IPS DF 6.9 (cell line): Measurements from ENCODE around the gene EYA2.
"Not testable (repeated sequence)": the region's sequence is repeated elsewhere in the genome, so short reads cannot be mapped to it uniquely, and the experiment has no call there.

ENCODE experiments used
- DNase-seq: peaks from one replicate; pipeline ENCODE4 v3.0.0-alpha.2; 2013; ENCODE audit warnings: low read depth, low spot score
- H3K27ac ChIP-seq: one replicate; pipeline ENCODE4 v1.5.1; 2013; ENCODE audit warnings: low read length, control low read depth
- H3K27me3 ChIP-seq: 2 replicates; pipeline ENCODE4 v1.6.1; 2013; ENCODE audit warnings: mild to moderate bottlenecking, low read length; ENCODE audit not compliant: control insufficient read depth, insufficient read depth
- H3K36me3 ChIP-seq: 2 replicates; pipeline ENCODE4 v1.6.1; 2013; ENCODE audit warnings: low read length; ENCODE audit not compliant: control insufficient read depth, insufficient read depth
- H3K4me1 ChIP-seq: 2 replicates; pipeline ENCODE4 v1.6.1; 2013; ENCODE audit warnings: low read length; ENCODE audit not compliant: control insufficient read depth, insufficient read depth
- H3K4me3 ChIP-seq: 2 replicates; pipeline ENCODE4 v1.5.1; 2013; ENCODE audit warnings: mild to moderate bottlenecking, low read length
- H3K9me3 ChIP-seq: 2 replicates; pipeline ENCODE4 v1.6.1; 2013; ENCODE audit warnings: low read length, inconsistent platforms; ENCODE audit not compliant: control insufficient read depth, insufficient read depth
- WGBS: extraction: QIAGEN DNeasy Blood & Tissue Kit; methylation state at CpG from one replicate; pipeline ENCODE4 v1.1.7; 2013; ENCODE audit warnings: mixed read lengths, missing lambda C conversion rate; ENCODE audit not compliant: insufficient read length, insufficient coverage; 5-methylcytosine and 5-hydroxymethylcytosine counted together

EYA2 gene

GRCh38 chr20:46929902-46930301, 35.3 kb downstream of the EYA2 start:
- no peaks in the 10 kb centered on the region for H3K9me3 ChIP-seq
- no peak overlapping the region for H3K4me3 ChIP-seq
- DNase-seq = no peak
- no peaks in the 10 kb centered on the region for H3K36me3 ChIP-seq
- H3K27me3 ChIP-seq = no peaks in the 10 kb centered on the region
- no CpG with 5 or more reads among the region's 1 CpG for WGBS
- H3K27ac ChIP-seq = no peak overlapping the region
- no peaks in the 10 kb centered on the region for H3K4me1 ChIP-seq

GRCh38 chr20:46930640-46931339, 36.1 kb downstream of the EYA2 start:
- Histone ChIP-seq H3K4me3 (no peak overlapping the region), H3K4me1 (no peaks in the 10 kb centered on the region), H3K36me3 (no peaks in the 10 kb centered on the region), H3K27me3 (no peaks in the 10 kb centered on the region), H3K27ac (no peak overlapping the region), H3K9me3 (no peaks in the 10 kb centered on the region)
- WGBS = no CpG with 5 or more reads among the region's 9 CpGs
- no peak for DNase-seq

GRCh38 chr20:46931699-46932098, 37.1 kb downstream of the EYA2 start:
- Histone ChIP-seq H3K4me3 (no peak overlapping the region), H3K36me3 (no peaks in the 10 kb centered on the region), H3K27ac (no peak overlapping the region), H3K4me1 (no peaks in the 10 kb centered on the region), H3K27me3 (no peaks in the 10 kb centered on the region), H3K9me3 (no peaks in the 10 kb centered on the region)
- WGBS = no CpG with 5 or more reads among the region's 11 CpGs
- no peak for DNase-seq

- H3K4me1 ChIP-seq, H3K27me3 ChIP-seq, H3K4me3 ChIP-seq, DNase-seq, H3K9me3 ChIP-seq, H3K27ac ChIP-seq, H3K36me3 ChIP-seq: not testable (repeated sequence)
- no CpG with 5 or more reads among the region's 10 CpGs for WGBS
Observed at GRCh38 chr20:46932439-46932838, 37.8 kb downstream of the EYA2 start.

- H3K36me3 ChIP-seq = no peaks in the 10 kb centered on the region
- no peak for DNase-seq
- no peaks in the 10 kb centered on the region for H3K4me1 ChIP-seq
- H3K27me3 ChIP-seq = no peaks in the 10 kb centered on the region
- no peak overlapping the region for H3K27ac ChIP-seq
- no peaks in the 10 kb centered on the region for H3K9me3 ChIP-seq
- WGBS = no CpG with 5 or more reads among the region's 5 CpGs
- no peak overlapping the region for H3K4me3 ChIP-seq
Observed at GRCh38 chr20:46933150-46933549, 38.5 kb downstream of the EYA2 start.

GRCh38 chr20:46934746-46935287, 40.2 kb downstream of the EYA2 start:
- DNase-seq = no peak
- WGBS = no CpG with 5 or more reads among the region's 4 CpGs
- no peaks in the 10 kb centered on the region for H3K27me3 ChIP-seq
- H3K4me1 ChIP-seq = no peaks in the 10 kb centered on the region
- H3K36me3 ChIP-seq = no peaks in the 10 kb centered on the region
- H3K4me3 ChIP-seq = no peak overlapping the region
- H3K27ac ChIP-seq = no peak overlapping the region
- no peaks in the 10 kb centered on the region for H3K9me3 ChIP-seq

GRCh38 chr20:46935394-46936017, 40.9 kb downstream of the EYA2 start:
- 100% methylated on average over 1 of the region's 9 CpGs for WGBS
- no peak for DNase-seq
- no peaks in the 10 kb centered on the region for H3K27me3 ChIP-seq

GRCh38 chr20:46936415-46937156, 41.9 kb downstream of the EYA2 start:
- H3K36me3 ChIP-seq = no peaks in the 10 kb centered on the region
- H3K27ac ChIP-seq = no peak overlapping the region
- WGBS = no CpG with 5 or more reads among the region's 18 CpGs
- no peaks in the 10 kb centered on the region for H3K27me3 ChIP-seq
- no peaks in the 10 kb centered on the region for H3K9me3 ChIP-seq
- DNase-seq = no peak
- no peak overlapping the region for H3K4me3 ChIP-seq
- H3K4me1 ChIP-seq = no peaks in the 10 kb centered on the region

More at GRCh38 chr20:46935394-46936017, 40.9 kb downstream of the EYA2 start:
- Histone ChIP-seq H3K4me3 (no peak overlapping the region), H3K36me3 (no peaks in the 10 kb centered on the region), H3K9me3 (no peaks in the 10 kb centered on the region), H3K27ac (no peak overlapping the region), H3K4me1 (no peaks in the 10 kb centered on the region)

GRCh38 chr20:46937157-46937523, 42.5 kb downstream of the EYA2 start:
- H3K36me3 ChIP-seq = no peaks in the 10 kb centered on the region
- whole genome bisulfite sequencing = no CpG with 5 or more reads among the region's 4 CpGs
- H3K27me3 ChIP-seq = no peaks in the 10 kb centered on the region
- H3K4me3 ChIP-seq = no peak overlapping the region
- no peak for DNase-seq
- H3K9me3 ChIP-seq = no peaks in the 10 kb centered on the region
- no peaks in the 10 kb centered on the region for H3K4me1 ChIP-seq
- H3K27ac ChIP-seq = no peak overlapping the region

GRCh38 chr20:46937533-46938226, 43.0 kb downstream of the EYA2 start:
- H3K27me3 ChIP-seq = no peaks in the 10 kb centered on the region
- no peaks in the 10 kb centered on the region for H3K4me1 ChIP-seq
- no peaks in the 10 kb centered on the region for H3K36me3 ChIP-seq
- WGBS = no CpG with 5 or more reads among the region's 7 CpGs
- no peak for DNase-seq
- no peaks in the 10 kb centered on the region for H3K9me3 ChIP-seq
- H3K27ac ChIP-seq = no peak overlapping the region
- H3K4me3 ChIP-seq = no peak overlapping the region
